ENCODE results near the gene MUC5B. TPM values are rescaled to one million over a fixed set of nuclear protein-coding genes. Genes with fewer than 3 reads are reported as not detected.

Gene MUC5B
- total RNA-seq, 1 donor from 2014 or later: not detected

- H3K4me3 Mint-ChIP-seq (ENCODE audit: low read depth): no peak overlapping the region
- no peaks in the 10 kb centered on the region for H3K4me1 Mint-ChIP-seq (ENCODE audit: low read depth)
- H3K27ac Mint-ChIP-seq: no peak overlapping the region
- DNase-seq (ENCODE audit: low spot score, unreplicated experiment): no peak
- peaks cover 7% of the 10 kb centered on the region for H3K36me3 Mint-ChIP-seq (ENCODE audit: insufficient read depth)
- no peaks in the 10 kb centered on the region for H3K9me3 Mint-ChIP-seq (ENCODE audit: low read depth)
- no peak for TF ChIP-seq CTCF (IDR thresholded peaks at IDR 0.05; ENCODE audit: unreplicated experiment)
- no peaks in the 10 kb centered on the region for H3K27me3 Mint-ChIP-seq
Measured at GRCh38 chr11:1285316-1285744, 62.5 kb downstream of the MUC5B start.

GRCh38 chr11:1285876-1286275, 63.0 kb downstream of the MUC5B start:
- H3K4me1 Mint-ChIP-seq (ENCODE audit: low read depth): no peaks in the 10 kb centered on the region
- H3K27me3 Mint-ChIP-seq: no peaks in the 10 kb centered on the region
- H3K36me3 Mint-ChIP-seq (ENCODE audit: insufficient read depth): peaks cover 8% of the 10 kb centered on the region
- DNase-seq (ENCODE audit: low spot score, unreplicated experiment): no peak
- no peak overlapping the region for H3K4me3 Mint-ChIP-seq (ENCODE audit: low read depth)
- no peaks in the 10 kb centered on the region for H3K9me3 Mint-ChIP-seq (ENCODE audit: low read depth)
- no peak for TF ChIP-seq CTCF (IDR thresholded peaks at IDR 0.05; ENCODE audit: unreplicated experiment)
- no peak overlapping the region for H3K27ac Mint-ChIP-seq

GRCh38 chr11:1287928-1288327, 65.1 kb downstream of the MUC5B start:
- H3K9me3 Mint-ChIP-seq (ENCODE audit: low read depth): no peaks in the 10 kb centered on the region
- no peak overlapping the region for H3K27ac Mint-ChIP-seq
- H3K27me3 Mint-ChIP-seq: no peaks in the 10 kb centered on the region
- peaks cover 11% of the 10 kb centered on the region for H3K36me3 Mint-ChIP-seq (ENCODE audit: insufficient read depth)
- H3K4me3 Mint-ChIP-seq (ENCODE audit: low read depth): no peak overlapping the region
- no peak for DNase-seq (ENCODE audit: low spot score, unreplicated experiment)
- TF ChIP-seq CTCF (IDR thresholded peaks at IDR 0.05; ENCODE audit: unreplicated experiment): no peak
- no peaks in the 10 kb centered on the region for H3K4me1 Mint-ChIP-seq (ENCODE audit: low read depth)

- peaks cover 11% of the 10 kb centered on the region for H3K36me3 Mint-ChIP-seq (ENCODE audit: insufficient read depth)
- no peak for TF ChIP-seq CTCF (IDR thresholded peaks at IDR 0.05; ENCODE audit: unreplicated experiment)
- no peaks in the 10 kb centered on the region for H3K4me1 Mint-ChIP-seq (ENCODE audit: low read depth)
- no peak overlapping the region for H3K4me3 Mint-ChIP-seq (ENCODE audit: low read depth)
- no peaks in the 10 kb centered on the region for H3K9me3 Mint-ChIP-seq (ENCODE audit: low read depth)
- H3K27me3 Mint-ChIP-seq: no peaks in the 10 kb centered on the region
- H3K27ac Mint-ChIP-seq: no peak overlapping the region
- DNase-seq (ENCODE audit: low spot score, unreplicated experiment): no peak
Measured at GRCh38 chr11:1288426-1289151, 65.7 kb downstream of the MUC5B start.

GRCh38 chr11:1289211-1289935, 66.5 kb downstream of the MUC5B start:
- Mint-ChIP-seq H3K4me3 (ENCODE audit: low read depth) (no peak overlapping the region), H3K9me3 (ENCODE audit: low read depth) (no peaks in the 10 kb centered on the region), H3K27ac (no peak overlapping the region), H3K4me1 (ENCODE audit: low read depth) (no peaks in the 10 kb centered on the region), H3K36me3 (ENCODE audit: insufficient read depth) (peaks cover 11% of the 10 kb centered on the region), H3K27me3 (no peaks in the 10 kb centered on the region)
- no peak for TF ChIP-seq CTCF (IDR thresholded peaks at IDR 0.05; ENCODE audit: unreplicated experiment)
- no peak for DNase-seq (ENCODE audit: low spot score, unreplicated experiment)

Measured in progenitor cell of endocrine pancreas (in vitro differentiated cells).